ENCODE results near the gene TMOD3.

- TF ChIP-seq EZH2 (IDR thresholded peaks at IDR 0.05) (no peak), POLR2AphosphoS5 (IDR thresholded peaks at IDR 0.05; ENCODE audit: borderline replicate concordance, low read depth, low read length) (no peak)
Measured at GRCh38 chr15:51848811-51849210, 19.4 kb downstream of the TMOD3 start.
